HepG2 (cell line): ENCODE measurements around the gene CADPS2. TPM values are rescaled to one million over a fixed set of nuclear protein-coding genes. Genes with fewer than 3 reads are reported as not detected.

Experiments
- ATAC-seq: fragments of 200-7000 bp; cut with Tn5 transposase; 3 replicates; pipeline ENCODE4 v1.9.1; 2020; ENCODE audit warnings: mild to moderate bottlenecking, moderate library complexity
- BruUV-seq: library from RNA; stranded (reverse); fragments of 400-500 nt; replicated peaks from 2 replicates; lab custom pipeline; 2021; lab: Mats Ljungman, UMichigan
- CTCF ChIA-PET: fragments of 300-600 bp; formaldehyde crosslinking; extraction: SDS; loops from one replicate; lab custom pipeline; 2021; ENCODE audit warnings: low total read pairs, inconsistent platforms, low intra/inter-chr PET ratio; lab: Yijun Ruan, JAX
- POLR2A ChIA-PET: fragments of 350-600 bp; sonication (Branson Sonifier 250); formaldehyde crosslinking; loops from one replicate; lab custom pipeline; 2020; ENCODE audit warnings: antibody characterized with exemption, inconsistent platforms; lab: Yijun Ruan, JAX
- DNase-seq: peaks from one replicate; pipeline ENCODE4 v3.0.0-alpha.2; 2015; ENCODE audit warnings: low spot score
- FAIRE-seq: peaks from 3 replicates; lab custom pipeline; 2011; peaks lifted over from hg19 to GRCh38; lab: Jason Lieb, UNC
- H2AFZ ChIP-seq: one replicate; pipeline ENCODE4 v1.6.1; 2011; ENCODE audit warnings: low read length, inconsistent platforms
- H3K27ac ChIP-seq: fragments of 300-600 bp; 3 replicates; pipeline ENCODE4 v1.8.0; 2011; ENCODE audit warnings: mixed run types, mild to moderate bottlenecking, mixed read lengths, low read length, inconsistent platforms; ENCODE audit not compliant: insufficient read depth; ENCODE audit errors: extremely low read length
- H3K27me3 ChIP-seq, 2 experiments: fragments of 200-600 bp in 1 of 2; 2 replicates in 1 of 2; 3 replicates in 1 of 2; pipeline versions ENCODE4 v1.6.0 to v1.8.0; 2011; ENCODE audit warnings: low read length in 2 of 2, mild to moderate bottlenecking in 2 of 2, moderate library complexity in 2 of 2, inconsistent platforms in 1 of 2; ENCODE audit not compliant: insufficient read depth in 2 of 2, control insufficient read depth in 1 of 2
- H3K36me3 ChIP-seq, 2 experiments: fragments of 200-600 bp in 1 of 2; replicated peaks in 1 of 2; 2 replicates in 1 of 2; 3 replicates in 1 of 2; pipeline versions ENCODE4 v1.5.1 to v1.8.0; 2011; ENCODE audit warnings: low read length in 2 of 2, inconsistent platforms in 1 of 2; ENCODE audit not compliant: insufficient read depth in 2 of 2, control insufficient read depth in 1 of 2
- H3K4me1 ChIP-seq: 2 replicates; pipeline ENCODE4 v1.5.1; 2012; ENCODE audit warnings: low read length, inconsistent platforms; ENCODE audit not compliant: insufficient read depth
- H3K4me2 ChIP-seq: 2 replicates; pipeline ENCODE4 v1.6.0; 2011; ENCODE audit warnings: low read depth, low read length, inconsistent platforms
- H3K4me3 ChIP-seq, 3 experiments: fragments of 200-600 bp in 1 of 3; sonication (generic), shearing (Covaris generic) in 1 of 3; replicated peaks in 1 of 3; 2 replicates each; pipeline ENCODE4 v1.5.1; 2011 to 2016; ENCODE audit warnings: low read length in 3 of 3, inconsistent platforms in 2 of 3, low read depth in 2 of 3, mild to moderate bottlenecking in 2 of 3, control low read depth in 1 of 3, mixed read lengths in 1 of 3; ENCODE audit not compliant: insufficient read depth in 1 of 3
- H3K79me2 ChIP-seq: one replicate; pipeline ENCODE4 v1.6.1; 2011; ENCODE audit warnings: low read length, inconsistent platforms; ENCODE audit not compliant: insufficient read depth
- H3K9ac ChIP-seq: 2 replicates; pipeline ENCODE4 v1.6.0; 2011; ENCODE audit warnings: mild to moderate bottlenecking, low read depth, low read length, inconsistent platforms; ENCODE audit not compliant: insufficient read depth
- H3K9me3 ChIP-seq: 2 replicates; pipeline ENCODE4 v1.5.1; 2012; ENCODE audit warnings: mild to moderate bottlenecking, low read length
- H4K20me1 ChIP-seq: 2 replicates; pipeline ENCODE4 v1.6.0; 2011; ENCODE audit warnings: inconsistent platforms, mild to moderate bottlenecking, low read length, moderate library complexity; ENCODE audit not compliant: insufficient read depth
- GFI1 ChIP-seq: sonication (generic); formaldehyde crosslinking; IDR thresholded peaks from 2 replicates; pipeline ENCODE4 v1.5.0; 2020; ENCODE audit warnings: missing genetic modification reagents, mild to moderate bottlenecking, borderline replicate concordance
- LBX2 ChIP-seq: sonication (generic); formaldehyde crosslinking; IDR thresholded peaks from 2 replicates; pipeline ENCODE4 v1.5.0; 2020; ENCODE audit warnings: missing genetic modification reagents, mild to moderate bottlenecking, borderline replicate concordance
- MAZ ChIP-seq, 2 experiments: sonication (generic) in 1 of 2; formaldehyde crosslinking in 1 of 2; IDR thresholded peaks; 2 replicates each; pipeline versions ENCODE4 v1.5.0 to v1.6.1; 2012 to 2020; ENCODE audit warnings: low read depth in 2 of 2, mild to moderate bottlenecking in 2 of 2, borderline replicate concordance in 1 of 2, improper control_type of control experiment in 1 of 2, low read length in 1 of 2, missing genetic modification reagents in 1 of 2, moderate library complexity in 1 of 2
- MXI1 ChIP-seq: IDR thresholded peaks from 3 replicates; pipeline ENCODE4 v1.6.1; 2012; ENCODE audit warnings: low read depth, low read length, inconsistent platforms, borderline replicate concordance
- PATZ1 ChIP-seq: sonication (generic); formaldehyde crosslinking; IDR thresholded peaks from 2 replicates; pipeline ENCODE4 v1.4.0; 2020; ENCODE audit warnings: missing genetic modification reagents
- PREB ChIP-seq: sonication (generic); formaldehyde crosslinking; IDR thresholded peaks from 2 replicates; pipeline ENCODE4 v1.4.0; 2020; ENCODE audit warnings: missing genetic modification reagents
- SALL2 ChIP-seq: sonication (generic); formaldehyde crosslinking; IDR thresholded peaks from 2 replicates; pipeline ENCODE4 v1.8.1; 2023; ENCODE audit warnings: mild to moderate bottlenecking, missing genetic modification reagents, inconsistent platforms
- SIX4 ChIP-seq: sonication (generic); formaldehyde crosslinking; IDR thresholded peaks from 2 replicates; pipeline ENCODE4 v1.4.0; 2020; ENCODE audit warnings: missing genetic modification reagents
- SSRP1 ChIP-seq: IDR thresholded peaks from 2 replicates; pipeline ENCODE4 v1.6.1; 2016; ENCODE audit warnings: control low read depth
- XBP1 ChIP-seq: sonication (generic); formaldehyde crosslinking; IDR thresholded peaks from 2 replicates; pipeline ENCODE4 v1.5.0; 2020; ENCODE audit warnings: missing genetic modification reagents
- ZNF24 ChIP-seq: fragments of 450-650 bp; IDR thresholded peaks from 2 replicates; pipeline ENCODE4 v1.6.1; 2017; ENCODE audit warnings: antibody characterized with exemption, mild to moderate bottlenecking
- ZNF333 ChIP-seq: sonication (generic); formaldehyde crosslinking; IDR thresholded peaks from 2 replicates; pipeline ENCODE4 v1.4.0; 2020; ENCODE audit warnings: mild to moderate bottlenecking, missing genetic modification reagents, borderline replicate concordance
- ZNF557 ChIP-seq: sonication (generic); formaldehyde crosslinking; IDR thresholded peaks from 2 replicates; pipeline ENCODE4 v1.4.0; 2020; ENCODE audit warnings: missing genetic modification reagents
- ZNF567 ChIP-seq: sonication (generic); formaldehyde crosslinking; IDR thresholded peaks from 2 replicates; pipeline ENCODE4 v1.8.1; 2023; ENCODE audit warnings: mild to moderate bottlenecking, missing genetic modification reagents, borderline replicate concordance
- WGBS: methylation state at CpG from one replicate; pipeline ENCODE4 v1.1.6; 2017; ENCODE audit warnings: low lambda C conversion rate; 5-methylcytosine and 5-hydroxymethylcytosine counted together
- in situ Hi-C: cut with HindIII; loops from 2 replicates; pipeline ENCODE4 v1.10.0; 2017; ENCODE audit warnings: low pct_unique_long_range_greater_than_20kb; ENCODE audit not compliant: extremely low pct_ligation_motif_present
- intact Hi-C: fragments of 100-400 bp; cut with micrococcal nuclease; formaldehyde crosslinking; loops from one replicate; pipeline ENCODE4 v1.10.0; 2022; ENCODE audit not compliant: unreplicated experiment
- polyA plus RNA-seq, 8 experiments: library from polyadenylated mRNA; depleted of rRNA in 3 of 8; stranded (reverse) in 7 of 8; unstranded in 1 of 8; fragments of >200 nt; fragmentation: Illumina TruSeq in 4 of 8; extraction: Trizol in 4 of 8; gene quantifications; 2 replicates each; pipeline versions ENCODE4 v1.2.1 to v1.2.3, GENCODE V29; 2011 to 2016; ENCODE audit warnings: low read depth in 4 of 8, missing spikeins in 1 of 8, mixed read lengths in 1 of 8; ENCODE audit not compliant: insufficient read depth in 1 of 8
- total RNA-seq, 5 experiments: library from RNA; depleted of rRNA; stranded (reverse); fragments of >200 nt; fragmentation: Illumina TruSeq; extraction: Trizol; gene quantifications; 2 replicates each; pipeline ENCODE4 v1.2.3, GENCODE V29; 2016; ENCODE audit warnings: low read depth in 1 of 5
- TF ChIP-seq, protein P1 (sequence below): sonication (generic); formaldehyde crosslinking; IDR thresholded peaks from 2 replicates; pipeline ENCODE4 v1.4.0; 2020; ENCODE audit warnings: missing genetic modification reagents

CADPS2 gene
- total and polyA plus RNA-seq, 2 of the 13 experiments (the other 11 are each of a cell fraction or from before 2014, with no cell fraction given), result 17.6 to 43.8 TPM

- TF ChIP-seq ZNF567 (CRISPR knock-in tag) (no peak), PATZ1 (no peak), SALL2 (CRISPR knock-in tag) (no peak), GFI1 (CRISPR knock-in tag) (no peak)
- TF ChIP-seq, protein P1, sequence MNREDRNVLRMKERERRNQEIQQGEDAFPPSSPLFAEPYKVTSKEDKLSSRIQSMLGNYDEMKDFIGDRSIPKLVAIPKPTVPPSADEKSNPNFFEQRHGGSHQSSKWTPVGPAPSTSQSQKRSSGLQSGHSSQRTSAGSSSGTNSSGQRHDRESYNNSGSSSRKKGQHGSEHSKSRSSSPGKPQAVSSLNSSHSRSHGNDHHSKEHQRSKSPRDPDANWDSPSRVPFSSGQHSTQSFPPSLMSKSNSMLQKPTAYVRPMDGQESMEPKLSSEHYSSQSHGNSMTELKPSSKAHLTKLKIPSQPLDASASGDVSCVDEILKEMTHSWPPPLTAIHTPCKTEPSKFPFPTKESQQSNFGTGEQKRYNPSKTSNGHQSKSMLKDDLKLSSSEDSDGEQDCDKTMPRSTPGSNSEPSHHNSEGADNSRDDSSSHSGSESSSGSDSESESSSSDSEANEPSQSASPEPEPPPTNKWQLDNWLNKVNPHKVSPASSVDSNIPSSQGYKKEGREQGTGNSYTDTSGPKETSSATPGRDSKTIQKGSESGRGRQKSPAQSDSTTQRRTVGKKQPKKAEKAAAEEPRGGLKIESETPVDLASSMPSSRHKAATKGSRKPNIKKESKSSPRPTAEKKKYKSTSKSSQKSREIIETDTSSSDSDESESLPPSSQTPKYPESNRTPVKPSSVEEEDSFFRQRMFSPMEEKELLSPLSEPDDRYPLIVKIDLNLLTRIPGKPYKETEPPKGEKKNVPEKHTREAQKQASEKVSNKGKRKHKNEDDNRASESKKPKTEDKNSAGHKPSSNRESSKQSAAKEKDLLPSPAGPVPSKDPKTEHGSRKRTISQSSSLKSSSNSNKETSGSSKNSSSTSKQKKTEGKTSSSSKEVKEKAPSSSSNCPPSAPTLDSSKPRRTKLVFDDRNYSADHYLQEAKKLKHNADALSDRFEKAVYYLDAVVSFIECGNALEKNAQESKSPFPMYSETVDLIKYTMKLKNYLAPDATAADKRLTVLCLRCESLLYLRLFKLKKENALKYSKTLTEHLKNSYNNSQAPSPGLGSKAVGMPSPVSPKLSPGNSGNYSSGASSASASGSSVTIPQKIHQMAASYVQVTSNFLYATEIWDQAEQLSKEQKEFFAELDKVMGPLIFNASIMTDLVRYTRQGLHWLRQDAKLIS (CRISPR knock-in tag), result no peak
- TF ChIP-seq, all 625 proteins: peak for 0
These were observed 502.3 kb downstream of the CADPS2 start (continued) for GRCh38 chr7:122383934-122384333.

- no TSS peak for BruUV-seq
- FAIRE-seq, result no peak
- no peak for TF ChIP-seq SSRP1 (CRISPR knock-in tag)
- no peak for TF ChIP-seq ZNF557 (CRISPR knock-in tag)
- TF ChIP-seq LBX2, result no peak
- TF ChIP-seq XBP1 (CRISPR knock-in tag), result no peak
- no peak for TF ChIP-seq ZNF333 (CRISPR knock-in tag)
- TF ChIP-seq PREB (CRISPR knock-in tag), result no peak
- TF ChIP-seq MAZ (IDR thresholded peaks at IDR 0.05; ENCODE audit: borderline replicate concordance, low read depth, low read length), result no peak
- no peak for TF ChIP-seq MAZ (CRISPR knock-in tag; IDR thresholded peaks at IDR 0.05; ENCODE audit: low read depth)
- no peak for TF ChIP-seq MXI1
- TF ChIP-seq SIX4 (CRISPR knock-in tag), result no peak
- TF ChIP-seq ZNF24, result no peak
These were observed 505.3 kb downstream of the CADPS2 start for GRCh38 chr7:122380992-122381391.

More at GRCh38 chr7:122380992-122381391, 505.3 kb downstream of the CADPS2 start:
- intact Hi-C loops, result no loop called here
- H2AFZ ChIP-seq, result no peak overlapping the region
- no peak overlapping the region for H3K9ac ChIP-seq
- CTCF ChIA-PET, result no interaction called here
- H3K36me3 ChIP-seq, result no peaks in the 10 kb centered on the region
- H3K79me2 ChIP-seq, result no peaks in the 10 kb centered on the region
- 91% methylated on average over 3 of the region's 3 CpGs for WGBS
- ATAC-seq, result no peak
- H3K27me3 ChIP-seq, result no peaks in the 10 kb centered on the region
- H3K4me3 ChIP-seq, result no peak overlapping the region
- in situ Hi-C loops, result no loop called here
- no peak overlapping the region for H3K27ac ChIP-seq
- H4K20me1 ChIP-seq, result no peaks in the 10 kb centered on the region
- no peak overlapping the region for H3K4me2 ChIP-seq
- POLR2A ChIA-PET, result no interaction called here
- DNase-seq, result no peak
- H3K4me1 ChIP-seq, result no peaks in the 10 kb centered on the region
- no peaks in the 10 kb centered on the region for H3K9me3 ChIP-seq
